Mesendoderm (in vitro differentiated cells): ENCODE measurements around the gene MTUS2.

Source experiments
- DNase-seq: peaks from one replicate; pipeline ENCODE4 v3.0.0; 2013
- H2AK5ac ChIP-seq: 2 replicates; pipeline ENCODE4 v1.6.1; 2013; ENCODE audit warnings: low read length, inconsistent platforms
- H2BK120ac ChIP-seq: 2 replicates; pipeline ENCODE4 v1.6.1; 2013; ENCODE audit warnings: low read depth, mild to moderate bottlenecking, low read length, moderate library complexity, mixed read lengths
- H2BK15ac ChIP-seq: replicated peaks from 2 replicates; pipeline ENCODE4 v1.6.1; 2013; ENCODE audit warnings: low read depth, mild to moderate bottlenecking, moderate library complexity
- H2BK5ac ChIP-seq: 2 replicates; pipeline ENCODE4 v1.6.1; 2013; ENCODE audit warnings: low read length, inconsistent platforms
- H3K18ac ChIP-seq: 2 replicates; pipeline ENCODE4 v1.6.1; 2013; ENCODE audit warnings: mild to moderate bottlenecking, low read length, mixed read lengths
- H3K23ac ChIP-seq: one replicate; pipeline ENCODE4 v1.6.1; 2013; ENCODE audit warnings: low read length
- H3K27ac ChIP-seq: 2 replicates; pipeline ENCODE4 v1.5.1; 2013; ENCODE audit warnings: low read depth, mild to moderate bottlenecking, inconsistent platforms, low read length, moderate library complexity
- H3K27me3 ChIP-seq: 2 replicates; pipeline ENCODE4 v1.6.1; 2013; ENCODE audit warnings: low read length, control low read depth, mild to moderate bottlenecking, inconsistent platforms; ENCODE audit not compliant: insufficient read depth, poor library complexity
- H3K36me3 ChIP-seq: 2 replicates; pipeline ENCODE4 v1.6.1; 2013; ENCODE audit warnings: low read length, inconsistent platforms; ENCODE audit not compliant: control insufficient read depth, insufficient read depth
- H3K4ac ChIP-seq: one replicate; pipeline ENCODE4 v1.6.1; 2013; ENCODE audit warnings: low read depth, mild to moderate bottlenecking, low read length, moderate library complexity
- H3K4me1 ChIP-seq: 2 replicates; pipeline ENCODE4 v1.6.1; 2013; ENCODE audit warnings: low read depth, low read length, inconsistent platforms; ENCODE audit not compliant: control insufficient read depth
- H3K4me2 ChIP-seq: 2 replicates; pipeline ENCODE4 v1.6.1; 2013; ENCODE audit warnings: low read length
- H3K4me3 ChIP-seq: 2 replicates; pipeline ENCODE4 v1.5.1; 2013; ENCODE audit warnings: mild to moderate bottlenecking, low read length
- H3K56ac ChIP-seq: one replicate; pipeline ENCODE4 v1.6.1; 2013; ENCODE audit warnings: low read length
- H3K79me1 ChIP-seq: 2 replicates; pipeline ENCODE4 v1.6.1; 2013; ENCODE audit warnings: low read length, inconsistent platforms
- H3K79me2 ChIP-seq: 2 replicates; pipeline ENCODE4 v1.6.1; 2013; ENCODE audit warnings: mild to moderate bottlenecking, low read length; ENCODE audit not compliant: control insufficient read depth, insufficient read depth
- H3K9ac ChIP-seq: 2 replicates; pipeline ENCODE4 v1.6.1; 2013; ENCODE audit warnings: low read length, inconsistent platforms
- H4K5ac ChIP-seq: one replicate; pipeline ENCODE4 v1.6.1; 2013; ENCODE audit warnings: low read length
- H4K8ac ChIP-seq: one replicate; pipeline ENCODE4 v1.6.1; 2013; ENCODE audit warnings: low read depth, mild to moderate bottlenecking, control low read depth, low read length, moderate library complexity
- WGBS: extraction: QIAGEN DNeasy Blood & Tissue Kit; methylation state at CpG from one replicate; pipeline ENCODE4 v1.1.7; 2013; ENCODE audit warnings: low lambda C conversion rate, missing lambda C conversion rate; ENCODE audit not compliant: insufficient coverage; ENCODE audit errors: extremely low coverage; 5-methylcytosine and 5-hydroxymethylcytosine counted together

Gene MTUS2

GRCh38 chr13:29164116-29164515 lies 344.0 kb downstream of the MTUS2 start:
- Histone ChIP-seq H3K36me3 (no peaks in the 10 kb centered on the region), H3K9ac (no peak overlapping the region), H3K4me2 (no peak overlapping the region), H3K4me3 (no peak overlapping the region), H4K5ac (no peak overlapping the region), H3K27me3 (no peaks in the 10 kb centered on the region), H4K8ac (no peak overlapping the region), H3K79me1 (no peaks in the 10 kb centered on the region), H3K27ac (no peak overlapping the region), H2AK5ac (no peak overlapping the region), H3K18ac (no peak overlapping the region), H3K4ac (no peak overlapping the region), H3K56ac (no peak overlapping the region), H2BK15ac (no peak overlapping the region), H3K4me1 (no peaks in the 10 kb centered on the region), H2BK5ac (no peak overlapping the region), H2BK120ac (no peak overlapping the region), H3K79me2 (no peaks in the 10 kb centered on the region), H3K23ac (no peak overlapping the region)
- DNase-seq: no peak
- no CpG with 5 or more reads among the region's 7 CpGs for WGBS

DNA sequence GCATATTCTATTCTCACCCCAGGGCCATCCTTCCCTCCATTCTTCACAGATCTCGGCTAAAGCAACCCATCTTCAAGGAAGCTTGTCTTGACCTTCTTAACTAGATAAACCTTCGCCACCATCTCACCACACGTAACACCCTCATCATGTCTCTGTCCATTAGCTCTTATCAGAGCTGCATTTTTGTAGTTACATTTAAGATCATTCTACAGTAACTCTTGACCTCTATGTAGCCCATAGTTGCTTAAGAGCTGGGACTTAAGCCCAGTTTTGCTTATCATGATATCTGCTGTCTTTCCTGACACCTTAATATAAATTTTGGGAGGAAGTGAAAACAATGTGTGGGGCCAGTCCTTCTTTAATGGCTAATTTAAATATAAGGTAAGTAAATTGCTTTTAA lies 345.1 kb downstream of the MTUS2 start:
- WGBS: no CpG with 5 or more reads among the region's 3 CpGs

GRCh38 chr13:29165840-29166239 lies 345.7 kb downstream of the MTUS2 start:
- H3K27ac ChIP-seq: no peak overlapping the region
- no peak overlapping the region for H3K23ac ChIP-seq
- no peaks in the 10 kb centered on the region for H3K27me3 ChIP-seq
- WGBS: no CpG with 5 or more reads among the region's 2 CpGs
- no peak overlapping the region for H2BK5ac ChIP-seq
- no peak overlapping the region for H3K4me3 ChIP-seq
- no peak overlapping the region for H4K8ac ChIP-seq
- H2AK5ac ChIP-seq: no peak overlapping the region
- H3K36me3 ChIP-seq: no peaks in the 10 kb centered on the region
- H3K79me2 ChIP-seq: no peaks in the 10 kb centered on the region
- no peak overlapping the region for H4K5ac ChIP-seq
- peak; percentile 6 for DNase-seq
- H3K79me1 ChIP-seq: no peaks in the 10 kb centered on the region
- no peak overlapping the region for H3K18ac ChIP-seq
- H3K9ac ChIP-seq: no peak overlapping the region
- no peak overlapping the region for H2BK15ac ChIP-seq
- H3K56ac ChIP-seq: no peak overlapping the region
- no peak overlapping the region for H2BK120ac ChIP-seq
- H3K4me2 ChIP-seq: no peak overlapping the region
- no peak overlapping the region for H3K4ac ChIP-seq
- no peaks in the 10 kb centered on the region for H3K4me1 ChIP-seq

More for the DNA sequence above, 345.1 kb downstream of the MTUS2 start:
- H3K9ac ChIP-seq: no peak overlapping the region
- H3K56ac ChIP-seq: no peak overlapping the region
- H2BK5ac ChIP-seq: no peak overlapping the region
- no peak overlapping the region for H4K5ac ChIP-seq
- no peak for DNase-seq
- H3K79me2 ChIP-seq: no peaks in the 10 kb centered on the region
- no peak overlapping the region for H3K27ac ChIP-seq
- no peak overlapping the region for H2BK15ac ChIP-seq
- no peak overlapping the region for H2BK120ac ChIP-seq
- no peaks in the 10 kb centered on the region for H3K27me3 ChIP-seq
- no peak overlapping the region for H3K4me2 ChIP-seq
- H3K4me3 ChIP-seq: no peak overlapping the region
- H2AK5ac ChIP-seq: no peak overlapping the region
- H3K36me3 ChIP-seq: no peaks in the 10 kb centered on the region
- H3K4me1 ChIP-seq: no peaks in the 10 kb centered on the region
- H3K4ac ChIP-seq: no peak overlapping the region
- H3K79me1 ChIP-seq: no peaks in the 10 kb centered on the region
- no peak overlapping the region for H3K23ac ChIP-seq
- H4K8ac ChIP-seq: no peak overlapping the region
- no peak overlapping the region for H3K18ac ChIP-seq

- no peak overlapping the region for H3K27ac ChIP-seq
- H2AK5ac ChIP-seq: no peak overlapping the region
- no peak overlapping the region for H2BK120ac ChIP-seq
- H3K36me3 ChIP-seq: no peaks in the 10 kb centered on the region
- H4K5ac ChIP-seq: no peak overlapping the region
- H2BK15ac ChIP-seq: no peak overlapping the region
- no peaks in the 10 kb centered on the region for H3K4me1 ChIP-seq
- H4K8ac ChIP-seq: no peak overlapping the region
- H3K18ac ChIP-seq: no peak overlapping the region
- no peak for DNase-seq
- H3K23ac ChIP-seq: no peak overlapping the region
- WGBS: no CpG with 5 or more reads among the region's 4 CpGs
- no peaks in the 10 kb centered on the region for H3K79me2 ChIP-seq
- no peak overlapping the region for H3K4ac ChIP-seq
- no peak overlapping the region for H3K56ac ChIP-seq
- no peaks in the 10 kb centered on the region for H3K79me1 ChIP-seq
- H2BK5ac ChIP-seq: no peak overlapping the region
- no peak overlapping the region for H3K4me2 ChIP-seq
- no peak overlapping the region for H3K9ac ChIP-seq
- no peaks in the 10 kb centered on the region for H3K27me3 ChIP-seq
- no peak overlapping the region for H3K4me3 ChIP-seq
These were observed 350.4 kb downstream of the MTUS2 start for GRCh38 chr13:29170436-29171082.

GRCh38 chr13:29171244-29171643 lies 351.1 kb downstream of the MTUS2 start:
- no peak overlapping the region for H3K56ac ChIP-seq
- no peak overlapping the region for H3K4me2 ChIP-seq
- H3K4me3 ChIP-seq: no peak overlapping the region
- H3K79me2 ChIP-seq: no peaks in the 10 kb centered on the region
- no peaks in the 10 kb centered on the region for H3K4me1 ChIP-seq
- no peak overlapping the region for H3K9ac ChIP-seq
- H3K27ac ChIP-seq: no peak overlapping the region
- no peaks in the 10 kb centered on the region for H3K79me1 ChIP-seq
- no peak overlapping the region for H2BK120ac ChIP-seq
- DNase-seq: no peak
- no peak overlapping the region for H2BK15ac ChIP-seq
- no peaks in the 10 kb centered on the region for H3K27me3 ChIP-seq
- H3K4ac ChIP-seq: no peak overlapping the region
- H3K23ac ChIP-seq: no peak overlapping the region
- no peak overlapping the region for H2BK5ac ChIP-seq
- H3K18ac ChIP-seq: no peak overlapping the region
- H3K36me3 ChIP-seq: no peaks in the 10 kb centered on the region
- H4K8ac ChIP-seq: no peak overlapping the region
- H4K5ac ChIP-seq: no peak overlapping the region
- WGBS: no CpG with 5 or more reads among the region's 3 CpGs
- H2AK5ac ChIP-seq: no peak overlapping the region

GRCh38 chr13:29174093-29174492 lies 354.0 kb downstream of the MTUS2 start:
- no peaks in the 10 kb centered on the region for H3K4me1 ChIP-seq
- H2BK5ac ChIP-seq: no peak overlapping the region
- no peaks in the 10 kb centered on the region for H3K79me1 ChIP-seq
- H3K27me3 ChIP-seq: no peaks in the 10 kb centered on the region
- DNase-seq: no peak
- H4K5ac ChIP-seq: no peak overlapping the region
- H3K4me3 ChIP-seq: no peak overlapping the region
- no peak overlapping the region for H3K4ac ChIP-seq
- no peak overlapping the region for H3K4me2 ChIP-seq
- H3K18ac ChIP-seq: no peak overlapping the region
- H2BK15ac ChIP-seq: no peak overlapping the region
- no peak overlapping the region for H2BK120ac ChIP-seq
- no peak overlapping the region for H3K56ac ChIP-seq
- no peaks in the 10 kb centered on the region for H3K79me2 ChIP-seq
- no peak overlapping the region for H2AK5ac ChIP-seq
- H3K27ac ChIP-seq: no peak overlapping the region
- H3K36me3 ChIP-seq: no peaks in the 10 kb centered on the region
- no peak overlapping the region for H3K9ac ChIP-seq
- no CpG with 5 or more reads among the region's 3 CpGs for WGBS
- H4K8ac ChIP-seq: no peak overlapping the region
- no peak overlapping the region for H3K23ac ChIP-seq
